Hepatocyte (in vitro differentiated cells): ENCODE measurements around the gene L3MBTL3. TPM values are rescaled to one million over a fixed set of nuclear protein-coding genes. Genes with fewer than 3 reads are reported as not detected.
A peak's percentile ranks its signal among the peaks of the same experiment; 100 is the strongest.

Experiments
- DNase-seq: peaks from one replicate; pipeline ENCODE4 v3.0.0-alpha.2; 2016; ENCODE audit warnings: low spot score
- H2AFZ ChIP-seq: fragments of 200-600 bp; sonication (generic); 2 replicates; pipeline ENCODE4 v1.6.0; 2016; ENCODE audit warnings: antibody characterized with exemption, mild to moderate bottlenecking
- H3K27ac ChIP-seq: fragments of 200-600 bp; sonication (generic); 2 replicates; pipeline ENCODE4 v1.5.1; 2016; ENCODE audit warnings: mild to moderate bottlenecking
- H3K27me3 ChIP-seq: fragments of 200-600 bp; sonication (generic); 2 replicates; pipeline ENCODE4 v1.6.1; 2016
- H3K36me3 ChIP-seq: fragments of 200-600 bp; sonication (generic); replicated peaks from 2 replicates; pipeline ENCODE4 v1.5.1; 2016; ENCODE audit warnings: low read depth; ENCODE audit not compliant: insufficient read depth
- H3K4me1 ChIP-seq: fragments of 200-600 bp; sonication (generic); 2 replicates; pipeline ENCODE4 v1.5.1; 2016; ENCODE audit warnings: mild to moderate bottlenecking, moderate library complexity; ENCODE audit not compliant: insufficient read depth
- H3K4me2 ChIP-seq: fragments of 200-600 bp; sonication (generic); 2 replicates; pipeline ENCODE4 v1.6.0; 2016
- H3K4me3 ChIP-seq: fragments of 200-600 bp; sonication (generic); 2 replicates; pipeline ENCODE4 v1.5.1; 2016; ENCODE audit warnings: mild to moderate bottlenecking
- H3K79me2 ChIP-seq: fragments of 200-600 bp; sonication (generic); 2 replicates; pipeline ENCODE4 v1.6.0; 2017; ENCODE audit warnings: mild to moderate bottlenecking
- H3K9me2 ChIP-seq: fragments of 200-600 bp; sonication (generic); replicated peaks from 2 replicates; pipeline ENCODE4 v1.6.0; 2017; ENCODE audit warnings: mild to moderate bottlenecking; ENCODE audit not compliant: insufficient read depth
- H3K9me3 ChIP-seq: fragments of 200-600 bp; sonication (generic); 2 replicates; pipeline ENCODE4 v1.5.1; 2016; ENCODE audit warnings: low read depth, mild to moderate bottlenecking
- H4K20me1 ChIP-seq: fragments of 200-600 bp; sonication (generic); 2 replicates; pipeline ENCODE4 v1.6.0; 2016; ENCODE audit warnings: mild to moderate bottlenecking; ENCODE audit not compliant: insufficient read depth, poor library complexity, severe bottlenecking
- CTCF ChIP-seq: fragments of 200-600 bp; sonication (generic); IDR thresholded peaks from 2 replicates; pipeline ENCODE4 v1.5.1; 2016; ENCODE audit warnings: antibody characterized with exemption, mild to moderate bottlenecking; ENCODE audit not compliant: poor library complexity
- EZH2 ChIP-seq: fragments of 200-600 bp; sonication (generic); IDR thresholded peaks from 2 replicates; pipeline ENCODE4 v1.6.1; 2016; ENCODE audit warnings: antibody characterized with exemption, mild to moderate bottlenecking, borderline replicate concordance
- EZH2phosphoT487 ChIP-seq: fragments of 200-600 bp; sonication (generic); IDR thresholded peaks from one replicate; pipeline ENCODE4 v1.6.1; 2018; ENCODE audit warnings: antibody characterized with exemption, mild to moderate bottlenecking, low read depth, moderate library complexity; ENCODE audit not compliant: unreplicated experiment, severe bottlenecking
- WGBS: methylation state at CpG from one replicate; pipeline ENCODE4 v1.1.6; 2016; ENCODE audit warnings: low lambda C conversion rate; ENCODE audit errors: missing lambda C conversion rate; 5-methylcytosine and 5-hydroxymethylcytosine counted together
- polyA plus RNA-seq: library from polyadenylated mRNA; unstranded; fragments of >200 nt; fragmentation: Nextera tagmentation; extraction: Ambion mirVana; gene quantifications from 2 replicates; pipeline ENCODE4 v1.2.1, GENCODE V29; 2016
- total RNA-seq: library from RNA; depleted of rRNA; stranded (reverse); fragments of >200 nt; gene quantifications from 2 replicates; pipeline ENCODE4 v1.2.3, GENCODE V29; 2014

The L3MBTL3 gene
- total and polyA plus RNA-seq, 2 experiments from 2014 or later: 5.3 to 20.1 TPM

DNA sequence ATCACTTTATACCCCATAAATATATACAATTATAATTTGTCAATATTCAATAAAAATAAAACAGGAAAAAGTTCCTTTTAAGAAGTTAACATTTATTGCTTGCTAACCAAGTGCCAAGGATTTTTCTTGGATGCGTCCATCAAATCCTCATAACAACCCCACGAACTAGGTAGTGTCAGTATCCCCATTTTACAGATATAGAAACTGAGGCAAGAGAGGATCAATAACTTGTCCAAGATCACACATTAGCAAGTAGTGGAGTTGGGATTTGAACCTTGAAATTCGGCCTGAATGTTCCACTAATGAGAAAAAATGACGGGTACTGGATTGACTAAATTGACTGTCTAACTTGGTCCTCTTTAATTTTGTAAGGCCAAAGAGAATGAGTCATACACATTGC, 5.7 kb upstream of the L3MBTL3 start:
- TF ChIP-seq EZH2phosphoT487 (no peak), EZH2 (no peak), CTCF (no peak)
- no peaks in the 10 kb centered on the region for H3K4me1 ChIP-seq
- no peak overlapping the region for H2AFZ ChIP-seq
- H3K27me3 ChIP-seq: no peaks in the 10 kb centered on the region
- 96% methylated on average over 4 of the region's 4 CpGs for WGBS
- no peak overlapping the region for H3K4me2 ChIP-seq
- no peaks in the 10 kb centered on the region for H3K9me3 ChIP-seq
- no peaks in the 10 kb centered on the region for H3K36me3 ChIP-seq
- H3K79me2 ChIP-seq: no peaks in the 10 kb centered on the region
- no peaks in the 10 kb centered on the region for H4K20me1 ChIP-seq
- H3K4me3 ChIP-seq: no peak overlapping the region
- DNase-seq: no peak
- H3K27ac ChIP-seq: no peak overlapping the region
- no peaks in the 10 kb centered on the region for H3K9me2 ChIP-seq

- Histone ChIP-seq H3K4me3 (peak overlapping the region; percentile 68), H3K27me3 (no peaks in the 10 kb centered on the region), H3K36me3 (no peaks in the 10 kb centered on the region), H3K4me1 (no peaks in the 10 kb centered on the region), H3K79me2 (peaks cover 26% of the 10 kb centered on the region), H2AFZ (peak overlapping the region; percentile 95), H4K20me1 (no peaks in the 10 kb centered on the region), H3K9me3 (no peaks in the 10 kb centered on the region), H3K9me2 (no peaks in the 10 kb centered on the region), H3K4me2 (peak overlapping the region; percentile 79), H3K27ac (peak overlapping the region; percentile 84)
- DNase-seq: peak; percentile 52
- TF ChIP-seq CTCF (no peak), EZH2 (no peak), EZH2phosphoT487 (no peak)
- WGBS: under 1% methylated on average over 13 of the region's 54 CpGs
These were observed 454 bp downstream of the L3MBTL3 start for GRCh38 chr6:130018744-130019325.

- Histone ChIP-seq H3K9me2 (no peaks in the 10 kb centered on the region), H3K4me2 (peak overlapping the region; percentile 90), H3K4me3 (peak overlapping the region; percentile 75), H3K79me2 (peaks cover 33% of the 10 kb centered on the region), H2AFZ (peak overlapping the region; percentile 97), H3K27me3 (no peaks in the 10 kb centered on the region), H3K27ac (peak overlapping the region; percentile 88), H4K20me1 (no peaks in the 10 kb centered on the region), H3K9me3 (no peaks in the 10 kb centered on the region), H3K36me3 (no peaks in the 10 kb centered on the region), H3K4me1 (no peaks in the 10 kb centered on the region)
- WGBS: under 1% methylated on average over 39 of the region's 116 CpGs
- TF ChIP-seq CTCF (no peak), EZH2 (no peak), EZH2phosphoT487 (no peak)
- peak; percentile 66 for DNase-seq
These were observed 1.1 kb downstream of the L3MBTL3 start for GRCh38 chr6:130019326-130020072.
